Measurements from ENCODE around the gene COL19A1.

GRCh38 chr6:70028246-70028645 is 161.9 kb downstream of the COL19A1 start:
- no peak for TF ChIP-seq CTCF (optimal IDR thresholded peaks at IDR 0.05 in 1 of 3, IDR thresholded peaks at IDR 0.05 in 1 of 3, conservative IDR thresholded peaks at IDR 0.05 in 1 of 3; ENCODE audit: extremely low read depth in 1 of 3, insufficient read depth in 2 of 3, low read length in 3 of 3)
- TF ChIP-seq EZH2 (IDR thresholded peaks at IDR 0.05; ENCODE audit: low read length) = no peak

Measured in keratinocyte (primary cell).